Measurements from ENCODE around the gene RNF150. TPM values are rescaled to one million over a fixed set of nuclear protein-coding genes. Genes with fewer than 3 reads are reported as not detected.

Gene RNF150
- total and polyA plus RNA-seq, 2 of the 8 experiments (the other 6 are each of a cell fraction or from before 2014, with no cell fraction given) = 3.4 to 4.8 TPM

DNA sequence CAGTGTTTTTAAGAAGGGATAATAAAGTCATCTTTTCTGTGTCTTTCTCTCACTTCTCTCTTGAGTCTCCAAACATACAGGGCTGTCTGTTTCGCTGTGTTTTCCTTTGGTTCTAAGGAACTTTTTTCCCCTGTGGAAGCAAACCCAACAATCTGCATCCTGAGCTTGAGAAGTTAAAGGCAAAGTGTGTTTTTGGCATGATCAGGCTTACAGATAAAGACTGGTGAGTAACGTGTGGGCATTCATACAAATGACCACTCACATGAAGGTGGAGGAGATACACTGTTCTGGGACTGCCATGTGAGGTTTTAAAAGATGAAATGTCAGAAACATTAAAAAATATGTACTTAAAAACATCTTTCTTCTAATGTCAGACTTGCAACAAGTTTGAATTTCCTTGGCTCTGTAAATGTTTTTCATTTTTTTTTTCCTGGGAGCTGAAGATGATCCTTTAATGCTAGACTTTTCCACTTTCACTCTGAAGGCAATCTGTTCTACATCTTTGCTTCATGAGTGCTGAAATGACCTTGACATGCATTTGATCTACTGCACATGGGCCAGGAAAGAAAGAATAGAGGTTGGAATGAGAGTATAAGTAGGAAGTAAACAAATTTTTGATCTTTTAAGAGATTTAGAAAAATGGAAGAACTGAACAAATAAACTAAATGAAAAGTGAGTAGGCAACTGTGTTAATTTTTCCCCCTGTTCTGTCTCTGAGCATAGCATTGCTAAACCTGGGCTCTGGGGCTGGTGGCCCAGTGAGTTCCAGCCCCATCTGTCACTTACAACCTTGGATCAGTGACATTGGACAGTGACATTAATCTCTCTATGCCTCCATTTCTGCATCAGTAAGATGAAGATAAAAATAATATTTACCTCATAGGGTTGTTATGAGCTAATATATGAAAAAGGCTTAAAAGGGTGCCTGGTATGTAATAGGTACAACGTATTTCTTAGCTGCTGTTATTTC, 226.0 kb downstream of the RNF150 start:
- H2BK5ac ChIP-seq (ENCODE audit: low read depth, low read length) = no peak overlapping the region
- CTCF ChIA-PET (ENCODE audit: partially characterized antibody) = no interaction called here
- no peak overlapping the region for H3K56ac ChIP-seq (replicated peaks; ENCODE audit: insufficient read length, low read depth, low read length)
- TF ChIP-seq TAF1 (IDR thresholded peaks at IDR 0.05; ENCODE audit: low read depth, low read length) (no peak), SIX5 (IDR thresholded peaks at IDR 0.05; ENCODE audit: low read depth, low read length) (no peak), KDM4A (IDR thresholded peaks at IDR 0.05; ENCODE audit: low read depth, low read length, severe bottlenecking) (no peak), POU5F1 (IDR thresholded peaks at IDR 0.05; ENCODE audit: low read depth, low read length) (no peak), SRF (IDR thresholded peaks at IDR 0.05; ENCODE audit: low read depth, low read length) (no peak), CBX5 (IDR thresholded peaks at IDR 0.05; ENCODE audit: low read depth, low read length) (no peak), SIRT6 (IDR thresholded peaks at IDR 0.05; ENCODE audit: low read length) (no peak)
- TF ChIP-seq, protein P1, sequence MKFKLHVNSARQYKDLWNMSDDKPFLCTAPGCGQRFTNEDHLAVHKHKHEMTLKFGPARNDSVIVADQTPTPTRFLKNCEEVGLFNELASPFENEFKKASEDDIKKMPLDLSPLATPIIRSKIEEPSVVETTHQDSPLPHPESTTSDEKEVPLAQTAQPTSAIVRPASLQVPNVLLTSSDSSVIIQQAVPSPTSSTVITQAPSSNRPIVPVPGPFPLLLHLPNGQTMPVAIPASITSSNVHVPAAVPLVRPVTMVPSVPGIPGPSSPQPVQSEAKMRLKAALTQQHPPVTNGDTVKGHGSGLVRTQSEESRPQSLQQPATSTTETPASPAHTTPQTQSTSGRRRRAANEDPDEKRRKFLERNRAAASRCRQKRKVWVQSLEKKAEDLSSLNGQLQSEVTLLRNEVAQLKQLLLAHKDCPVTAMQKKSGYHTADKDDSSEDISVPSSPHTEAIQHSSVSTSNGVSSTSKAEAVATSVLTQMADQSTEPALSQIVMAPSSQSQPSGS (IDR thresholded peaks at IDR 0.05; ENCODE audit: low read length) = no peak

More for the DNA sequence above, 226.0 kb downstream of the RNF150 start:
- peaks cover 0 to 1% (median 0%) of the 10 kb centered on the region in 4 experiments; a peak in 1 of 7 replicates for H3K27me3 ChIP-seq (replicated peaks in 1 of 4; ENCODE audit: control insufficient read depth in 3 of 4, extremely low read depth in 1 of 4, insufficient read depth in 3 of 4, low read length in 3 of 4)
- H3K79me1 ChIP-seq (ENCODE audit: low read depth, low read length) = no peaks in the 10 kb centered on the region
- H3K9me3 ChIP-seq (ENCODE audit: insufficient read depth in 2 of 2, low read depth in 1 of 2, low read length in 1 of 2) = no peaks in the 10 kb centered on the region
- H3K4me2 ChIP-seq (ENCODE audit: insufficient read depth in 1 of 2, low read depth in 2 of 2, low read length in 2 of 2) = no peak overlapping the region
- no peak overlapping the region for H2BK20ac ChIP-seq (ENCODE audit: low read length)
- whole genome bisulfite sequencing, 2 experiments (ENCODE audit: extremely low coverage in 1 of 2, insufficient coverage in 1 of 2, insufficient read length in 1 of 2, insufficient replicate concordance in 2 of 2, low coverage in 1 of 2, low lambda C conversion rate in 2 of 2, missing lambda C conversion rate in 1 of 2) = 90% methylated on average over 3 of the region's 3 CpGs; no CpG with 5 or more reads in 1 of the 2 experiments
- H4K20me1 ChIP-seq (replicated peaks in 1 of 2; ENCODE audit: control insufficient read depth in 1 of 2, insufficient read depth in 2 of 2, low read length in 2 of 2) = peaks cover 0 to 2% of the 10 kb centered on the region in 2 experiments
- H2BK15ac ChIP-seq (ENCODE audit: low read length) = no peak overlapping the region
- no peak overlapping the region for H4K91ac ChIP-seq (replicated peaks; ENCODE audit: insufficient read length, low read length)
- H4K8ac ChIP-seq (ENCODE audit: extremely low read depth, insufficient read depth, low read length) = no peak overlapping the region
- H3K23me2 ChIP-seq (ENCODE audit: low read depth, low read length) = no peaks in the 10 kb centered on the region
- no peaks in the 10 kb centered on the region for H3K4me1 ChIP-seq (replicated peaks in 1 of 4; ENCODE audit: control insufficient read depth in 3 of 4, insufficient read depth in 4 of 4, low read length in 3 of 4)
- no peak overlapping the region for H3K27ac ChIP-seq (ENCODE audit: low read depth, low read length)
- H3K4ac ChIP-seq (replicated peaks; ENCODE audit: insufficient read length, low read depth, low read length) = no peak overlapping the region
- POLR2A ChIA-PET (ENCODE audit: partially characterized antibody) = no interaction called here
- no peak overlapping the region for H2AFZ ChIP-seq (ENCODE audit: low read length)
- no peak overlapping the region for H3K9ac ChIP-seq (replicated peaks in 1 of 4; ENCODE audit: extremely low read depth in 1 of 4, low read depth in 3 of 4, low read length in 3 of 4)
- no peak overlapping the region for H3K23ac ChIP-seq (ENCODE audit: insufficient read length)
- H3K36me3 ChIP-seq (ENCODE audit: control insufficient read depth in 2 of 4, insufficient read depth in 4 of 4, low read length in 3 of 4) = no peaks in the 10 kb centered on the region
- H3K79me2 ChIP-seq (ENCODE audit: control insufficient read depth in 1 of 2, insufficient read depth in 2 of 2, low read length in 2 of 2) = no peaks in the 10 kb centered on the region
- no peak overlapping the region for H3K4me3 ChIP-seq (ENCODE audit: extremely low read depth in 1 of 4, insufficient read depth in 2 of 4, low read depth in 3 of 4, low read length in 4 of 4)
- no peak overlapping the region for H3K14ac ChIP-seq (ENCODE audit: insufficient read length)
- H2BK120ac ChIP-seq (replicated peaks; ENCODE audit: low read depth, low read length) = no peak overlapping the region
- H2BK12ac ChIP-seq (ENCODE audit: low read depth, low read length) = no peak overlapping the region
- FAIRE-seq (no peak), DNase-seq (ENCODE audit: low read depth in 1 of 2, low spot score in 2 of 2) (no peak)
- H4K5ac ChIP-seq (ENCODE audit: insufficient read length, low read depth, low read length) = no peak overlapping the region
- no peak overlapping the region for H3K18ac ChIP-seq (ENCODE audit: extremely low read depth, low read length)
- H2AK5ac ChIP-seq (ENCODE audit: low read depth, low read length) = no peak overlapping the region

Measured in H1 (cell line).